Activated CD8-positive, alpha-beta memory T cell treated with anti-CD3 and anti-CD28 coated beads for 1 hour (primary cell): ENCODE data around the gene HMGCL.
A peak's percentile ranks its signal among the peaks of the same experiment; 100 is the strongest.
"Not testable (repeated sequence)": the region's sequence is repeated elsewhere in the genome, so short reads cannot be mapped to it uniquely, and the experiment has no call there.

ENCODE experiments used
- DNase-seq, 2 donors: peaks; one replicate each; pipeline ENCODE4 v3.0.0-alpha.2; 2020; ENCODE audit warnings: low read depth in 1 of 2; ENCODE audit errors: extremely low read depth in 1 of 2

Gene HMGCL

GRCh38 chr1:23799570-23800399 is 25.4 kb downstream of the HMGCL start:
- no peak for DNase-seq

GRCh38 chr1:23799255-23799569 is 26.0 kb downstream of the HMGCL start:
- DNase-seq = no peak

- no peak for DNase-seq
Observed at GRCh38 chr1:23798662-23799142, 26.5 kb downstream of the HMGCL start.

GRCh38 chr1:23797478-23798448 is 27.5 kb downstream of the HMGCL start:
- no peak for DNase-seq

- no peak for DNase-seq
Observed at GRCh38 chr1:23796466-23797271, 28.6 kb downstream of the HMGCL start.

- DNase-seq = no peak
Observed at GRCh38 chr1:23795676-23796465, 29.4 kb downstream of the HMGCL start.

- DNase-seq = not testable (repeated sequence)
Observed at GRCh38 chr1:23794732-23795182, 30.5 kb downstream of the HMGCL start.

- DNase-seq = no peak
Observed at GRCh38 chr1:23793861-23794731, 31.1 kb downstream of the HMGCL start.

GRCh38 chr1:23793018-23793781 is 32.0 kb downstream of the HMGCL start:
- no peak for DNase-seq

- DNase-seq = no peak
Observed at GRCh38 chr1:23792151-23792945, 32.9 kb downstream of the HMGCL start.

GRCh38 chr1:23791516-23792047 is 33.6 kb downstream of the HMGCL start:
- no peak for DNase-seq

GRCh38 chr1:23790696-23791515 is 34.3 kb downstream of the HMGCL start, which contains the start of gene LYPLA2:
TSS of gene LYPLA2 (plus strand) at chr1:23791145. CDS start at chr1:23792683, 1,538 bp downstream.
- DNase-seq = peak; percentile 55 to 78

GRCh38 chr1:23788695-23789094 is 36.5 kb downstream of the HMGCL start:
- DNase-seq = no peak

GRCh38 chr1:23787701-23788100 is 37.5 kb downstream of the HMGCL start:
- no peak for DNase-seq

- no peak for DNase-seq
Observed at GRCh38 chr1:23784846-23785245, 40.4 kb downstream of the HMGCL start.

GRCh38 chr1:23783141-23783540 is 42.1 kb downstream of the HMGCL start:
- not testable (repeated sequence) for DNase-seq
